HG03378 (cell line): Measurements from ENCODE around the gene NHEJ1.

Experiments used
- ATAC-seq: cut with Tn5 transposase; IDR thresholded peaks from one replicate; pipeline ENCODE4 v1.9.1; 2021; ENCODE audit warnings: mild to moderate bottlenecking, moderate library complexity; ENCODE audit not compliant: unreplicated experiment

NHEJ1 gene

GRCh38 chr2:219031005-219031738 lies 129.4 kb downstream of the NHEJ1 start:
- ATAC-seq = no peak

DNA sequence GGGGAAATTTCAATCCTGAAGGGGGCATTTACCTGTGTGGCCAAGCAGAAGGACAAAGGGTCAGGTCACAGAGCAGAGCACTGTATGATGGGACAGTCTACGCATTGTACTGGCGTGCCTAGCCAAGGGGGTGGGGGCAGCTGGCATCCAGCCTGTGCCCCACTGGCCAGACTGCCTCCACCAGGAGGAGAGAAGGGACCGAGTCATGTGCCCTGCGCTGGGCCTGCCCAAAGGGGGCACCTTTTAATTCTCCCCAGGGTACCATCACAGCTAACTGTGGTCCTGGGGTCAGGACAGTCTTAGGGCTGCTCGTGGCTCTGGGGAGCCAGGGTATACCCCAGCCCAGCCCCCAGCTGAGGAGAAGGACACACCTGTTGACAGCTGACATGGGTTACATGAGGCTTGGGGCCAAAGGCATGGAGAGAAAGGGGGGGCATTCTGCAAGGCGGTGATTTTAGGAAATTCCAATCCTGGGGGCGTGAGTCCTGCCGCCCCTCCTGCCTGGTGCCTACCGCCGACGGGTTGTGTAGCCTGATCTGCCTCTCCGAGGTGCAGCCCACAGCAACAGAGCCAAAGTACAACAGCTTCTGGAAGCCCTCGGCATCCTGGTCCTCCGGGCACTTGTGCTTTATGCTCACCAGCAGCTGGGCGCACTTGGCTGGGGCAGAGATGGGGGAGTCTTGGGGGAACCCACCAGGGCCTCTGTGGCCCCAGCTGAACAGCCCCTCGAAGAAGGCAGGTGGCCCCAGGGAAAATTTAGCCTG lies 130.3 kb downstream of the NHEJ1 start:
- no peak for ATAC-seq

GRCh38 chr2:219029829-219030165 lies 130.8 kb downstream of the NHEJ1 start:
- no peak for ATAC-seq

DNA sequence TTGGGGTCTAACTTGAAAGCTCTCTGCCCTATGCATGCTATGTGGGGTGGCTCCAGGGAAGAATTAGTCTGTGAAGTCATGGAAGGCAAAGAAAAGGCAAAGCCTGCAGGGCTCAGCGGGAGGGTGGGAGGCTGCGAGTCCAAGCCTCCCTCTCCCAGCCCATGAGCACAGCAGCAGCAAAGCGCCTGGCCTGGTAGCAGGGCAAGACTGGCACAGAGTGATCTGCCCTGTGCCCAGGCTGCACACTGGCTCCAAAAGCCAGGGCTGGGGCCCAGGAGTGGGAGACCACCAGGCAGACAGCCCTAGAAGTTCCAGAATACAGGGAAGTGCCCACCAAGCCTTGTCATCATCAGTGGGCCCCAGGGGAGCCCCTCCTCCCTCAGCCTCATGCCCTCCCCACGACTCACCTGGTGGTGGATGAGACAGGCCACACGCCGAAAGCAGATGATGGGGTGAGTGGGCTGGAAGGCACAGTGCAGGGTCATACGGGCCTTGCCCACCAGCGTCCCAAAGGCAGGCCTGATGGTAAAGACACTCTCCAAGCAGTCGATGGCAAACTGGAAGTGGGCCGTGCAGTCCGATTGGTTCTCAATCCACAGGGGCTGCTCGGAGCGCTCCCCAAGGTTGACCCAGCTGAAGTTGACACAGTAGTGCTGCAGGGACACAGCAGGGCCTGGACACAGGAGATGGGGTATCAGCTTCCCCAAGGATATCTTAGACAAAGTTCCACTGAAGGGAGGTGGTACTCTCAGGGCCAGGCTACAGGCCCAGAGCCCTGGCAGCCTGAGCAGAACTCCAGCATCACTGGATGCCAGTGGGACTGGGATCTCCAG lies 131.4 kb downstream of the NHEJ1 start:
- no peak for ATAC-seq

DNA sequence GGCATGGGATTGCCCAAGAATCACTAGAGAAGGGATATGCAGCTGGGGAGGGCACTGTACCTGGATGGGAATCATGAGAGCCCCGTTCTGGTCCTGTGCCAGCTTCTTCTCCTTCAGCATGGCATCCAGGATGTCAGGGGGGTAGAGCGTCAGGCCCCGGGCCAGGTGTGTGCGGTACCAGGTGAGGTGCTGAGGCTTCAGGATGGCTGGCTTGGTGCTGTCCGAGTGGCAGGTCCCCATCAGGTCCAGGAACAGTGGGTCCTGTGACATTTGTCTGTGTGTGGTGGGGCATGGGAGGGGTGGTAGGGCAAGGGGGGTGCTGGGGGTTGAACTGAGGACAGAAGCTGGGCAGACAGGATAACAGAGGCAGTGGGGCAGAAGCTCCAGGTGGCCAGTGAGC lies 132.5 kb downstream of the NHEJ1 start:
- ATAC-seq = no peak

GRCh38 chr2:219027511-219028055 lies 133.0 kb downstream of the NHEJ1 start:
- ATAC-seq = no peak

DNA sequence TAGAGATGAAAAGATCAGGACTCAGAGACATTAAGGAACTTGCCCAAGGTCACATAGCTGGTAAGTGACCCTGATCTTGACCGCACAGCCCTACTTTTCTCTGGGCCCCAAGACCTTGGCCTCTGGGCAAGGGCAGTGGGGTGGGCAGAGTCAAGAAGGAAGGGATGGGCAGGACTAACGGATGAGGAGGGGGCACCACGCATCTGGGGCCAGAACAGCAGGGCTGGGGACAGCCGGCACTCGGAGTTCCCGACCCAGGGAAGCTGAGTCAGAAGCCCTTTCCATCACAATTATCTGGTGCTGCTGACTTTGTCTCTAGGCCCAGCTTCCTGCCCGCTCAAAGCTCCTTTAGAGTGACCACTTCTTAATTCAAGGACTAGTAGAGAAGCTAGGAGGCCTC lies 133.7 kb downstream of the NHEJ1 start:
- no peak for ATAC-seq

DNA sequence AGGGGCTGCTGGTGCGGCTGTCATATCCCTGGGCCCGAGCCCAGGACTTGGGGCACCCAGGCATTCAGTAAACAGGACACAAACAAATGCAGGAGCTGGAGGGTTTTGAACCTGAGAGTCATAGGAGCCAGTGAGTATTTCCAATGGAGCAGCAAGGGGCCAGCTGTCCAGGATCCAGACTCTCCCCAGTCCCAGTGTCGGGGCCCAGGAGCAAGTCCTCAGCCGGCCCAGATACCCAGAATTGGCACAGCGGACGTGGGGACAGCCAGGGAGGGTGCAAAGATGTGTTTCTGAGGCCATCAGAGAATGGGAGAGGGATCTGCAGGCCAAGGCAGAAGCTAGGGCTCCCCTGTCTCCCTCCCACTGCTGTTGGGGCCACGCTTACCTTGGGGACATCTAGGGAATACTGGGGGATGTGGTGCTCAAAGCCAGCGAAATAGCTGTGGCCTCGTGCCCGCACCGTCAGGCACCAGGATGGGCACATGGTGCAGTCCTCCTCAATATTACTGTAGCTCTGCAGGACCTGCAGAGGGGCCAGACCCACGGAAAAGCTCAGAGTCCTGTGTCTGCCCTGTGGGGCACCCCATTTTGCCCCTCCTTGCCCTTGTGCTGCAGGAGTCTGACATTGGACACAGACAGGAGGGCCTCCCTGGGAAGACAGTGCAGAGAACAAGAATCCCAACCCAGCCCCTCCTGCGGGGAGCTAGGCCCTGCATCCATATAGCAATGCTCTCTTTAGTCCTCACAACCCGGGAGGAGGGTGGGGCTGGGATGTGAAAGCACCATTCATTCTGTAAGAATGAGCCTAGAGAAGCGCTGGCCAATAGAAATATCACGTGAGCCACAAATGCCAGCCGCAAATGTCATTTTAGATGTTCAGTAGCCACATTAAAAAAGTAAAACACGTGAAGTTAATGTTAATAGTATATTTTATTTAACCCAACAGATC lies 134.7 kb downstream of the NHEJ1 start:
- no peak for ATAC-seq
